Upper lobe of left lung (tissue), 6 donors: ENCODE measurements around the gene SPOCK1. TPM values are rescaled to one million over a fixed set of nuclear protein-coding genes. Genes with fewer than 3 reads are reported as not detected.
A peak's percentile ranks its signal among the peaks of the same experiment; 100 is the strongest.

ENCODE experiments used
- ATAC-seq, 2 donors: fragments of 200-7000 bp; cut with Tn5 transposase; one replicate each; pipeline ENCODE4 v1.9.1; 2022; ENCODE audit warnings: mild to moderate bottlenecking in 2 of 2, moderate library complexity in 2 of 2; ENCODE audit not compliant: low FRiP score in 2 of 2
- DNase-seq, 2 donors: peaks; one replicate each; pipeline ENCODE4 v3.0.0-alpha.2; 2019 to 2020
- H3K27ac ChIP-seq, 4 donors: fragments of 200-600 bp; sonication (generic); one replicate each; pipeline ENCODE4 v1.5.1; 2016 to 2019
- H3K27me3 ChIP-seq, 4 donors: fragments of 200-600 bp; sonication (generic); one replicate each; pipeline ENCODE4 v1.5.1; 2017 to 2019
- H3K36me3 ChIP-seq, 4 donors: fragments of 200-600 bp; sonication (generic); one replicate each; pipeline ENCODE4 v1.5.1; 2016 to 2019
- H3K4me1 ChIP-seq, 4 donors: fragments of 200-600 bp; sonication (generic); one replicate each; pipeline ENCODE4 v1.5.1; 2018 to 2019
- H3K4me3 ChIP-seq, 4 donors: fragments of 200-600 bp; sonication (generic); one replicate each; pipeline ENCODE4 v1.5.1; 2017 to 2019; ENCODE audit warnings: mild to moderate bottlenecking in 2 of 4, moderate library complexity in 1 of 4
- H3K9me3 ChIP-seq, 4 donors: fragments of 200-600 bp; sonication (generic); one replicate each; pipeline ENCODE4 v1.5.1; 2018 to 2019
- EP300 ChIP-seq, 4 donors: sonication (generic); formaldehyde crosslinking; IDR thresholded peaks; one replicate each; pipeline ENCODE4 v1.5.1; 2017; ENCODE audit warnings: antibody characterized with exemption in 4 of 4, control low read depth in 2 of 4
- POLR2A ChIP-seq, 4 donors: fragments of 450-650 bp; IDR thresholded peaks; one replicate each; pipeline ENCODE4 v1.5.1; 2016 to 2017; ENCODE audit warnings: antibody characterized with exemption in 4 of 4, mild to moderate bottlenecking in 2 of 4
- POLR2AphosphoS5 ChIP-seq, 2 donors: sonication (generic); formaldehyde crosslinking; IDR thresholded peaks; one replicate each; pipeline ENCODE4 v1.5.1; 2017; ENCODE audit warnings: antibody characterized with exemption in 2 of 2
- WGBS, 2 donors: methylation state at CpG; one replicate each; pipeline ENCODE4 v1.1.5; 2017 to 2018; 5-methylcytosine and 5-hydroxymethylcytosine counted together
- total RNA-seq, 6 donors: library from RNA; depleted of rRNA in 4 of 6; stranded (reverse); fragments of >200 nt in 4 of 6; gene quantifications; one replicate each; pipeline versions ENCODE4 v1.1.0 to v1.2.1, GENCODE V29; 2016 to 2021
- TF ChIP-seq, protein P1 (sequence below), 6 experiments: fragments of 450-650 bp in 4 of 6; fragments of 200-600 bp in 2 of 6; sonication (generic) in 2 of 6; IDR thresholded peaks; one replicate each; pipeline ENCODE4 v1.5.1; 2016 to 2019; ENCODE audit warnings: antibody characterized with exemption in 6 of 6
- donor health status: DM: no; HTN: no; CAD: no; lungs with moderate emphysema.
- donor health status: DM: no; HTN: yes; CAD: no; lungs with severe emphysema.

SPOCK1 gene
- total RNA-seq, 6 donors from 2014 or later: 0.33 to 16.6 (median 2.0) TPM; not detected in 1

DNA sequence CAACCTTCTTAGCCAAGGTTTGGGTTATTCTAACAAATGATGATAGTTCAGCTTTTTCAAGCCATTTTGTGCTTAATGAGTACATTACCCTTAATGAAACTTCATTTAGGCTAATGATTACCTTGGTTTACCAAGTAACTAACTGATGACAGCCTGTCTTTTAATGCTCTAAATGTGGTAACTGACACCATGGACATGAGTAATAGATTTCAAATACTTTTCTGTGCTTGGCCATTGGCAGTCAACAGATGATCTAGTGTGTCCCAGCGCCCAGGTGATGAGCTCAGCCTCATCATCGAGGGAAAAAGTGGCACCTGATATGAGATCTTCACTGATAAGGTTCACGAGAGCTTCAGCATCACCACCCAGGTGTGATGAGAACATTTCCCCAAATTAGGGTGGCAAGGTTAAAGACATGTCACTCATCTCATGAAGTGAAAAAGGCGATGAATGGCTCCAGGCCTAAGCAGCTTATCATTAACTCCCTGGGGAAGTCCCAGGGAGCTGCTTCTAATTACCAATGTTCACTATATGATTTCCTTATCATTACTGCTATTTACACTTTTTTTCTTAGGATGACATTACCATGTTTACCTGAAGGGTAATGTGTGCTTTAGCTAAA is 296.0 kb downstream of the SPOCK1 start:
- whole genome bisulfite sequencing, 2 donors: 54 to 61% methylated on average over 4 of the region's 4 CpGs
- no peaks in the 10 kb centered on the region for H3K9me3 ChIP-seq
- DNase-seq (no peak), ATAC-seq (no peak)
- H3K27me3 ChIP-seq: peaks cover 0 to 4% (median 0%) of the 10 kb centered on the region in 4 donors
- H3K4me3 ChIP-seq: no peak overlapping the region
- H3K4me1 ChIP-seq: peaks cover 0 to 7% (median 0%) of the 10 kb centered on the region in 4 donors
- no peaks in the 10 kb centered on the region for H3K36me3 ChIP-seq
- TF ChIP-seq POLR2AphosphoS5 (IDR thresholded peaks at IDR 0.05): no peak
- TF ChIP-seq, protein P1, sequence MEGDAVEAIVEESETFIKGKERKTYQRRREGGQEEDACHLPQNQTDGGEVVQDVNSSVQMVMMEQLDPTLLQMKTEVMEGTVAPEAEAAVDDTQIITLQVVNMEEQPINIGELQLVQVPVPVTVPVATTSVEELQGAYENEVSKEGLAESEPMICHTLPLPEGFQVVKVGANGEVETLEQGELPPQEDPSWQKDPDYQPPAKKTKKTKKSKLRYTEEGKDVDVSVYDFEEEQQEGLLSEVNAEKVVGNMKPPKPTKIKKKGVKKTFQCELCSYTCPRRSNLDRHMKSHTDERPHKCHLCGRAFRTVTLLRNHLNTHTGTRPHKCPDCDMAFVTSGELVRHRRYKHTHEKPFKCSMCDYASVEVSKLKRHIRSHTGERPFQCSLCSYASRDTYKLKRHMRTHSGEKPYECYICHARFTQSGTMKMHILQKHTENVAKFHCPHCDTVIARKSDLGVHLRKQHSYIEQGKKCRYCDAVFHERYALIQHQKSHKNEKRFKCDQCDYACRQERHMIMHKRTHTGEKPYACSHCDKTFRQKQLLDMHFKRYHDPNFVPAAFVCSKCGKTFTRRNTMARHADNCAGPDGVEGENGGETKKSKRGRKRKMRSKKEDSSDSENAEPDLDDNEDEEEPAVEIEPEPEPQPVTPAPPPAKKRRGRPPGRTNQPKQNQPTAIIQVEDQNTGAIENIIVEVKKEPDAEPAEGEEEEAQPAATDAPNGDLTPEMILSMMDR (IDR thresholded peaks at IDR 0.05): no peak
- H3K27ac ChIP-seq: no peak overlapping the region

DNA sequence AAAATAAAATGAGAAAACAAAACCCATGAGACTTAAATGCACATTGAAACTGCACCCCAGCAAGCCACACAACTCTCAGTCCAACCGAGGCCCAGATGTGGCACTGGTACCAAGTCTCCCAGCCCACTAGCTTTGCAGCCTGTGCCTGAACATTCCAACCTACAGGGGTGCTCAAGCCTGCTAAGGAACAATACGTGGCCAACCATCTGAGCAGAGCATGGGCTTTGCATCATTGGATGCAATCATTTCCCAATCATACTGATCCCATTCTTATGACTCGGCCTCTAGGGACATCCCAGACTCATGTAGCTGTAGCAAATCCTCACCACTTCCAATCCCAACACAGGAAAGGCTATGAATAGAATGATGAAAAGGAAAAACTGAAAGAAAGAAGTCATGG is 297.2 kb downstream of the SPOCK1 start:
- TF ChIP-seq POLR2AphosphoS5 (IDR thresholded peaks at IDR 0.05): no peak
- TF ChIP-seq EP300 (IDR thresholded peaks at IDR 0.05): no peak
- TF ChIP-seq, protein P1 (IDR thresholded peaks at IDR 0.05): no peak
- no peak for TF ChIP-seq POLR2A (IDR thresholded peaks at IDR 0.05)
- WGBS, 2 donors: 64 to 80% methylated on average over 3 of the region's 3 CpGs
- Histone ChIP-seq H3K27ac (no peak overlapping the region), H3K9me3 (no peaks in the 10 kb centered on the region), H3K4me3 (no peak overlapping the region), H3K27me3 (peaks cover 0 to 4% (median 0%) of the 10 kb centered on the region in 4 donors), H3K4me1 (peaks cover 0 to 7% (median 0%) of the 10 kb centered on the region in 4 donors), H3K36me3 (no peaks in the 10 kb centered on the region)
- DNase-seq: no peak
- ATAC-seq: peak in 1 of 2 donors; percentile 69

DNA sequence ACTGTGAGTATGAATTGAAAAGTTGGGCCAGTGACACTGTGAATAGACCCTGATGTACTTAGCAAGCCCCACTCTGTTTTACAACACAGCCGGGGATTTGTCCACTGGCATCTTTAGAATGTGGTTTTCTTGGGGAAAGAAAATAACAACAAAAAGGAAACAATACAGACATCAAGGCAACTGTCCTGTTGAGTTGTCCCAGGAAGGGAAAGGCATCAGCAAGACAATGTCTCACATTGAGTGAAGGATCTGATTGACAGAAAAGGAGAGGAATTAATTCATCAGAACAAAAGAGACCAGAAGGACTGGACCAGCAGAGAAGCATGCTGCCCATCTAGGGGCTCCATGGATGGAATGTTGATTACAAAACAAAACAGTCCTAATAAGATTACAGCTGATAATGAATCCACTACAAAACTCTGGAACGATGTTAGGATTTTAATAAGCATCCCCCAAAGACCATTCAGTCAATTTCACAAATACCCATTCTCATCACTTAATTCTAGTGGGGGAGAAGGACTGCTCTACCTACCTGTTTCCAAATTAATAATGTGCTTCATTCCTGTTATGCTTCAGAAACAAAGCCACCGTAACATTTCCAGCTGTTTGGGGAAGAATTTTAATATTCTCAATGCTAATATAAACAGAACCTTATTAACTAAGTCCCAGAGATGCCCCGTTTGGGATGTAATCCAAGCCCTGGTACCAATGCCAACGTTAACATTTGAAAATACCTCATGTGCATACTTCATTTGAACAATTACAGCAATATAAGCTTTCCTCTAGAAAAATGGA is 298.0 kb downstream of the SPOCK1 start:
- Histone ChIP-seq H3K4me3 (no peak overlapping the region), H3K4me1 (peaks cover 0 to 7% (median 0%) of the 10 kb centered on the region in 4 donors), H3K27ac (no peak overlapping the region), H3K9me3 (no peaks in the 10 kb centered on the region), H3K27me3 (peaks cover 0 to 4% (median 0%) of the 10 kb centered on the region in 4 donors), H3K36me3 (no peaks in the 10 kb centered on the region)
- 69 to 75% methylated on average over 5 of the region's 5 CpGs for WGBS, 2 donors
- DNase-seq (no peak), ATAC-seq (no peak)
- TF ChIP-seq POLR2AphosphoS5 (IDR thresholded peaks at IDR 0.05) (no peak), EP300 (IDR thresholded peaks at IDR 0.05) (no peak), POLR2A (IDR thresholded peaks at IDR 0.05) (no peak)
- TF ChIP-seq, protein P1 (IDR thresholded peaks at IDR 0.05): no peak

DNA sequence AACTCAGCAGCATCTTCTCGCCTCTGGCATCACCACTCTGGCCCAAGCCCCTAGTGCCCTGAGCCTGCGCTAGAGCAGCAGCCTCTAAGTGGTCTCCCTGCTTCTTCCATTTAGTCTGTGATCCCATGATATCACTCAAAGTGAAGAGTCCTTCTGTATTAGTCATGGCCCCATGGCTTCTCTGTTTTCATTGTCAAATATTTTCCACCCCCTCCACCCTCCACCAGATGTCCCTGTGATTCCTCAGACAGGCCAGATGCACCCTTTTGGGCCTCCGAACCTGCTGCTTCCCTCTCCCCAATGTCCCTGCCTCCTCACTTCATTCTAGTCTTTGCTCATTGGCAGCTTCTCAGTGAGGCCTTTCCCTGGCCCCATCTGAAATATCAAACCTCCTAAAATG is 299.2 kb downstream of the SPOCK1 start:
- no peaks in the 10 kb centered on the region for H3K36me3 ChIP-seq
- WGBS, 2 donors: 87 to 92% methylated on average over 3 of the region's 3 CpGs
- H3K4me1 ChIP-seq: no peaks in the 10 kb centered on the region
- H3K27me3 ChIP-seq: peaks cover 0 to 4% (median 0%) of the 10 kb centered on the region in 4 donors
- DNase-seq (no peak), ATAC-seq (peak in 1 of 2 donors; percentile 39)
- TF ChIP-seq POLR2AphosphoS5 (IDR thresholded peaks at IDR 0.05) (no peak), EP300 (IDR thresholded peaks at IDR 0.05) (no peak), POLR2A (IDR thresholded peaks at IDR 0.05) (no peak)
- TF ChIP-seq, protein P1 (IDR thresholded peaks at IDR 0.05): no peak
- no peak overlapping the region for H3K4me3 ChIP-seq
- H3K27ac ChIP-seq: no peak overlapping the region
- no peaks in the 10 kb centered on the region for H3K9me3 ChIP-seq
